ENCODE data around the gene ANKRD23.

GRCh38 chr2:96877042-96877451 lies 33.2 kb upstream of the ANKRD23 start:
- TF ChIP-seq CTCF (IDR thresholded peaks at IDR 0.05; ENCODE audit: poor library complexity) (no peak), EZH2 (IDR thresholded peaks at IDR 0.05; ENCODE audit: borderline replicate concordance) (no peak)

Measured in hepatocyte (in vitro differentiated cells).